K562 (cell line): Measurements from ENCODE around the gene HOXD4. TPM values are rescaled to one million over a fixed set of nuclear protein-coding genes. Genes with fewer than 3 reads are reported as not detected.

Experiments
- BCLAF1 ChIP-seq, 2 experiments: fragments of 450-650 bp in 1 of 2; IDR thresholded peaks; 2 replicates each; pipeline ENCODE4 v1.6.1; 2011 to 2017; ENCODE audit warnings: low read depth in 2 of 2, antibody characterized with exemption in 1 of 2, borderline replicate concordance in 1 of 2, low read length in 1 of 2, mild to moderate bottlenecking in 1 of 2, mixed read lengths in 1 of 2; ENCODE audit not compliant: control insufficient read depth in 1 of 2
- CBX8 ChIP-seq: fragments of 200-600 bp; sonication (generic); IDR thresholded peaks from 2 replicates; pipeline ENCODE4 v1.6.1; 2012; ENCODE audit warnings: borderline replicate concordance, mixed run types, low read depth, mild to moderate bottlenecking, moderate library complexity, mixed read lengths, low read length, control low read depth, inconsistent platforms; ENCODE audit not compliant: poor library complexity, severe bottlenecking; ENCODE audit errors: extremely low read depth
- KLF16 ChIP-seq: IDR thresholded peaks from 2 replicates; pipeline ENCODE4 v1.6.1; 2016; ENCODE audit warnings: antibody characterized with exemption
- RNF2 ChIP-seq: sonication (generic); IDR thresholded peaks from 2 replicates; pipeline ENCODE4 v1.6.1; 2016
- SRSF9 ChIP-seq: fragments of 200-400 bp; formaldehyde crosslinking; IDR thresholded peaks from 2 replicates; pipeline ENCODE4 v1.6.1; 2017; ENCODE audit warnings: low read depth, low read length, borderline replicate concordance
- ZBTB2 ChIP-seq: fragments of 450-650 bp; IDR thresholded peaks from 2 replicates; pipeline ENCODE4 v1.6.1; 2016; ENCODE audit warnings: antibody characterized with exemption
- ZNF511 ChIP-seq: sonication (generic); formaldehyde crosslinking; IDR thresholded peaks from 2 replicates; pipeline ENCODE4 v1.8.0; 2022; ENCODE audit warnings: mild to moderate bottlenecking, missing genetic modification reagents
- ZNF639 ChIP-seq, 2 experiments: fragments of 200-800 bp in 1 of 2; sonication (Bioruptor generic) in 1 of 2; sonication (generic) in 1 of 2; formaldehyde crosslinking in 1 of 2; IDR thresholded peaks in 1 of 2; conservative IDR thresholded peaks in 1 of 2; 2 replicates each; pipeline versions ENCODE4 v1.5.0 to v1.6.1; 2016 to 2020; ENCODE audit warnings: missing compliant biosample characterization in 1 of 2, missing genetic modification characterization in 1 of 2, missing genetic modification reagents in 1 of 2
- ZNF76 ChIP-seq: fragments of 250-450 bp; sonication (Bioruptor Pico); IDR thresholded peaks from 2 replicates; pipeline ENCODE4 v1.4.0; 2020; ENCODE audit warnings: mild to moderate bottlenecking, moderate library complexity, borderline replicate concordance
- ZNF778 ChIP-seq: fragments of 450-650 bp; formaldehyde crosslinking; IDR thresholded peaks from 2 replicates; pipeline ENCODE4 v1.4.0; 2020; ENCODE audit warnings: mild to moderate bottlenecking, moderate library complexity
- polyA plus RNA-seq, 8 experiments: library from polyadenylated mRNA; depleted of rRNA in 4 of 8; stranded (reverse) in 5 of 8; unstranded in 3 of 8; fragments of >200 nt; fragmentation: Nextera tagmentation in 2 of 8; fragmentation: Illumina TruSeq in 1 of 8; extraction: Ambion mirVana in 2 of 8; extraction: Trizol in 1 of 8; gene quantifications; 2 replicates each; pipeline versions ENCODE4 v1.2.1 to v1.2.3, GENCODE V29; 2011 to 2014; ENCODE audit warnings: inconsistent platforms in 1 of 8, missing spikeins in 1 of 8
- total RNA-seq, 7 experiments: library from RNA; depleted of rRNA in 6 of 7; stranded (reverse); fragments of >200 nt in 6 of 7; fragmentation: Illumina TruSeq in 2 of 7; extraction: Trizol in 2 of 7; gene quantifications; 2 replicates each; pipeline versions ENCODE4 v1.2.1 to v1.2.3, GENCODE V29; 2011 to 2021; ENCODE audit warnings: low replicate concordance in 1 of 7

HOXD4 gene
- total and polyA plus RNA-seq, 9 of the 15 experiments (the other 6 are each of a cell fraction or from before 2014, with no cell fraction given): not detected

- no peak for TF ChIP-seq BCLAF1 (IDR thresholded peaks at IDR 0.05; ENCODE audit: borderline replicate concordance in 1 of 2, control insufficient read depth in 1 of 2, low read depth in 2 of 2, low read length in 1 of 2)
- no peak for TF ChIP-seq ZNF639 (CRISPR knock-in tag; conservative IDR thresholded peaks at IDR 0.05 in 1 of 2, IDR thresholded peaks at IDR 0.05 in 1 of 2)
- no peak for TF ChIP-seq ZBTB2
- TF ChIP-seq ZNF511: no peak
- TF ChIP-seq ZNF76: no peak
- TF ChIP-seq RNF2: peak; percentile 71; the same call in 1 of the 2 replicates
- TF ChIP-seq CBX8: peak; percentile 92
- no peak for TF ChIP-seq ZNF778 (CRISPR knock-in tag)
- no peak for TF ChIP-seq KLF16
- no peak for TF ChIP-seq SRSF9
Measured at GRCh38 chr2:176132205-176133171, 18.9 kb upstream of the HOXD4 start (continued).
